ENCODE results near the gene SNX10. TPM values are rescaled to one million over a fixed set of nuclear protein-coding genes. Genes with fewer than 3 reads are reported as not detected.

The SNX10 gene
- total RNA-seq, 1 donor from 2014 or later: 73.8 TPM

- ATAC-seq (no peak), DNase-seq (no peak)
- TF ChIP-seq CTCF (IDR thresholded peaks at IDR 0.05): no peak
- Histone ChIP-seq H3K27ac (no peak overlapping the region), H3K4me1 (no peaks in the 10 kb centered on the region), H3K4me3 (no peak overlapping the region), H3K9me3 (no peaks in the 10 kb centered on the region), H3K36me3 (no peaks in the 10 kb centered on the region), H3K27me3 (no peaks in the 10 kb centered on the region)
- intact Hi-C loops (cut with DNase I): no loop called here
Observed at GRCh38 chr7:26420422-26421019, 128.9 kb downstream of the SNX10 start.

GRCh38 chr7:26422761-26423160, 131.1 kb downstream of the SNX10 start:
- Histone ChIP-seq H3K4me1 (no peaks in the 10 kb centered on the region), H3K36me3 (no peaks in the 10 kb centered on the region), H3K4me3 (no peak overlapping the region), H3K27ac (no peak overlapping the region), H3K27me3 (no peaks in the 10 kb centered on the region), H3K9me3 (no peaks in the 10 kb centered on the region)
- DNase-seq: no peak
- no peak for TF ChIP-seq CTCF (IDR thresholded peaks at IDR 0.05)
- no peak for ATAC-seq
- intact Hi-C loops (cut with DNase I): no loop called here

- Histone ChIP-seq H3K4me1 (no peaks in the 10 kb centered on the region), H3K27ac (no peak overlapping the region), H3K27me3 (no peaks in the 10 kb centered on the region), H3K9me3 (no peaks in the 10 kb centered on the region), H3K36me3 (no peaks in the 10 kb centered on the region), H3K4me3 (no peak overlapping the region)
- ATAC-seq (no peak), DNase-seq (no peak)
- no peak for TF ChIP-seq CTCF (IDR thresholded peaks at IDR 0.05)
- intact Hi-C loops (cut with DNase I): no loop called here
Observed at GRCh38 chr7:26423436-26423835, 131.8 kb downstream of the SNX10 start.

Other genes with a start within 250 kb of the SNX10 start
- gene NFE2L3, start 139.7 kb upstream of the SNX10 start, total RNA-seq: 4.1 TPM
- 343 TPM for gene HNRNPA2B1, start 91.1 kb upstream of the SNX10 start, total RNA-seq
- 83.8 TPM for gene CBX3, start 90.1 kb upstream of the SNX10 start, total RNA-seq